Activated CD4-positive, alpha-beta T cell treated with anti-CD3 and anti-CD28 coated beads for 4 hours (primary cell): Measurements from ENCODE around the gene ZNF691.
"Not testable (repeated sequence)": the region's sequence is repeated elsewhere in the genome, so short reads cannot be mapped to it uniquely, and the experiment has no call there.

Source experiments
- DNase-seq, 2 donors: peaks; one replicate each; pipeline ENCODE4 v3.0.0-alpha.2; 2020

ZNF691 gene

GRCh38 chr1:42861014-42861399 lies 14.6 kb downstream of the ZNF691 start:
- DNase-seq: no peak

- DNase-seq: no peak
Observed at GRCh38 chr1:42866549-42866948, 20.1 kb downstream of the ZNF691 start.

DNA sequence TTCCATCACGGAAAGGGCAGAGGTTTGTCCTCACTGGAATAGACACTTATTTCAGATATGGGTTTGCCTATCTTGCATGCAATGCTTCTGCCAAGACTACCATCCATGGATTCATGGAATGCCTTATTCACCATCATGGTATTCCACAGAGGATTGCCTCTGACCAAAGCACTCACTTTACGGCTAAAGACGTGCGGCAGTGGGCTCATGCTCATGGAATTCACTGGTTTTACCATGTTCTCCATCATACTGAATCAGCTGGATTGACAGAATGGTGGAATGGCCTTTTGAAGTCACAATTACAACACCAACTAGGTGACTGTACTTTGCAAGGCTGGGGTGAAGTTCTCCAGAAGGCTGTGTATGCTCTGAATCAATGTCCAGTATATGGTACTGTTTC lies 22.1 kb downstream of the ZNF691 start:
- DNase-seq: not testable (repeated sequence)

DNA sequence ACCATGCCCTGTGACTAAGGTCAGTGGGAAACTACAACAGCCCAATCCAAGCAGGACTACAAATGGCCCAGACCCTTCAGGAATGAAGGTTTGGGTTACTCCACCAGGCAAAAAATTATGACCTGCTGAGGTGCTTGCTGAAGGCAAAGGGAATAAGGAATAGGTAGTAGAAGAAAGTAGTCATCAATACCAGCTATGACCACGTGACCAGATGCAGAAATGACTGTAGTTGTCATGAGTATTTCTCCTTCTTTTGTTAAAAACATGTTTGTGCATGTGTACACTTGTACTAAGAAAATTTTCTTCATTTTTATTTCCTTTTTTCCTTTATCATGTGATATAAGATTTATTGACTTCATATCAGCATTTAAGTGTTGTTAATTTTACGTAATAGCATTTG lies 22.8 kb downstream of the ZNF691 start:
- not testable (repeated sequence) for DNase-seq

- not testable (repeated sequence) for DNase-seq
Observed at GRCh38 chr1:42869751-42870150, 23.3 kb downstream of the ZNF691 start.

- not testable (repeated sequence) for DNase-seq
Observed at GRCh38 chr1:42873108-42873507, 26.7 kb downstream of the ZNF691 start.

DNA sequence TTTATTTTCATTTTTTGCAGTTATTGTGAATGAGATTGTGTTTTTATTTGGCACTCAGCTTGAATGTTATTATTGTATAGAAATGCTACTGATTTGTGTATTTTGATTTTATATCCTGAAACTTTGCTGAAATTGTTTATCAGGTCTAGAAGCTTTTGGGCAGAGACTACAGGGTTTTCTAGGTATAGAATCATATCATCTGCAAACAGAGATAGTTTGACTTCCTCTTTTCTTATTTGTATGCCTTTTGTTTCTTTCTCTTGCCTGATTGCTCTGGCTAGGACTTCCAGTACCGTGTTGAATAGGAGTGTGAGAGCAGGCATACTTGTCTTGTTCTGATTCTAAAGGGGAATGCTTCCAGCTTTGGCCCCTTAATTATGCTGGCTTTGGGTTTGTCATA lies 27.3 kb downstream of the ZNF691 start:
- DNase-seq: no peak

DNA sequence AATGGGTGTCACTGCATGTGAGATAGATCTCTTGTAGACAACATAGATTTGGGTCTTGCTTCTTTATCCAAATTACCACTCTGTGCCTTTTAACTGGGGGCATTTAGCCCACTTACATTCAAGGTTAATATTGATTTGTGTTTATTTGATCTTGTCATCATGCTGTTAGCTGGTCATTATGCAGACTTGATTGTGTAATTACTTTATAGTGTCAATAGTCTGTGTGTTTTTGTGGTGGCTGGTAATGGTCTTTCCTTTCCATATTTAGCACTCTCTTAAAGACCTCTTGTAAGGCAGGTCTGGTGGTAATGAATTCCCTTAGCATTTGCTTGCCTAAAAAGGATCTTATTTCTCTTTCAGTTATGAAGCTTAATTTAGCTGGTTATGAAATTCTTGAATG lies 29.6 kb downstream of the ZNF691 start:
- no peak for DNase-seq

GRCh38 chr1:42877380-42877779 lies 31.0 kb downstream of the ZNF691 start:
- DNase-seq: no peak

- DNase-seq: no peak
Observed at GRCh38 chr1:42880384-42880783, 34.0 kb downstream of the ZNF691 start.

GRCh38 chr1:42886046-42886739 lies 39.8 kb downstream of the ZNF691 start:
- no peak for DNase-seq

GRCh38 chr1:42886800-42887199 lies 40.4 kb downstream of the ZNF691 start:
- no peak for DNase-seq

GRCh38 chr1:42887366-42887765 lies 41.0 kb downstream of the ZNF691 start:
- DNase-seq: no peak

- DNase-seq: no peak
Observed at GRCh38 chr1:42888013-42888633, 41.7 kb downstream of the ZNF691 start.

DNA sequence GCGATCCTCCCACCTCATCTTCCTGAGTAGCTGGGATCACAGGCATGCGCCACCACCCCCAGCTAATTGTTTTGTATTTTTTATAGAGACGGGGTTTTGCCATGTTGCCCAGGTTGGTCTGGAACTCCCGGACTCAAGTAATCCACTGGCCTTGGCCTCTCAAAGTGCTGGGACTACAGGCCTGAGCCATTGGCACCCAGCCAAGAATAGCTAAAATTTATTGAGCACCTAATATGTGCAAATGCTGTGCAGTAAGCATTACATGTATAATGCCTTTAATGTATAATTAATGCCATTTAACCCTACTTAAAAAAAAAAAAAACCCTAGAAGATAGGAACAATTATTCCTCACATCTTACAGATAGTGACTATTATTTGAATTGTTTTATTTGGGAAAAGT lies 42.9 kb downstream of the ZNF691 start:
- DNase-seq: no peak

DNA sequence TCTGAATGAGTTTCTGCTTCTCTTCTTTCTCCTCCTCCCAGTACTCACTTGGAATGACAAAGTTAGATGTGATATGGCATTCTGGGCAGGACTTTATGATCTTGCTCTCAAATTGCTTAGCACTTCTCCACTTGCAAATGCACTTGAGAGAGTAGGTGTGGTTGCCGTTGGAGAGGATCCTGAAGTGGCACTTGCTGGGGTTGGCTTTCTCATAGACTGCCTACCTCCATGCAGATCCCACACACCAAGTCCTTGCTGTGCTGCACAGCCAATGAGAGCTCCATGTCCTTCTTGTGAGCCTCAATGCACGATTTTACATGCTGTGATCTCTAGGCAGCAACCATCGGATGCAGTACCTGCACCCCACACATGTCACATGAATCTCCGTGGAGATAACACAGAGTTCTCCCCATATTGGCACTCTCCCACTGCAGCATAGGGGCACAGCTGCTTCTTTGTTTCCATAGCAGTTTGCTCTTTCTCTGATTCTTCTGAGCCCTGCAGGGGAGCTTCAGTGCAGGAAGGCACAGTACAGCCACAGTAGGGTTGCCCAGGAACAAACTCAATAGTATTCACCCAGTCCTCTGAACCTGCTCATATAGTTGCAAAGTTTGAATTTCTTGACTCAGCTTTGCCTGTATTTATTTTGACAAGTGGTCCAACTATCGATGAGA lies 45.2 kb downstream of the ZNF691 start:
- no peak for DNase-seq

- DNase-seq: not testable (repeated sequence)
Observed at GRCh38 chr1:42899960-42900359, 53.5 kb downstream of the ZNF691 start.
